ENCODE measurements around the gene INPP5B. TPM values are rescaled to one million over a fixed set of nuclear protein-coding genes. Genes with fewer than 3 reads are reported as not detected.

Gene INPP5B
- total and polyA plus RNA-seq, 2 of the 13 experiments (the other 11 are each of a cell fraction or from before 2014, with no cell fraction given) = 9.0 to 9.8 TPM

- no peak overlapping the region for H2AFZ ChIP-seq (ENCODE audit: low read length)
- no peaks in the 10 kb centered on the region for H4K20me1 ChIP-seq (ENCODE audit: insufficient read depth, low read length)
- CTCF ChIA-PET (ENCODE audit: low intra/inter-chr PET ratio, low total read pairs) = no interaction called here
- DNase-seq (ENCODE audit: low spot score) (no peak), ATAC-seq (no peak), FAIRE-seq (no peak)
- TF ChIP-seq ZNF124 (CRISPR knock-in tag; IDR thresholded peaks at IDR 0.05) = no peak
- no peak for TF ChIP-seq ZKSCAN1 (IDR thresholded peaks at IDR 0.05; ENCODE audit: low read length)
- TF ChIP-seq SIX1 (CRISPR knock-in tag; IDR thresholded peaks at IDR 0.05; ENCODE audit: borderline replicate concordance) = no peak
- TF ChIP-seq ZNF530 (CRISPR knock-in tag; IDR thresholded peaks at IDR 0.05; ENCODE audit: low read depth) = no peak
- no peak for TF ChIP-seq MED13 (CRISPR knock-in tag; IDR thresholded peaks at IDR 0.05)
- no peak for TF ChIP-seq HCFC1 (IDR thresholded peaks at IDR 0.05; ENCODE audit: low read depth, low read length)
- TF ChIP-seq BHLHE40 (IDR thresholded peaks at IDR 0.05; ENCODE audit: low read length) = no peak
- no peak for TF ChIP-seq ZNF781 (CRISPR knock-in tag; IDR thresholded peaks at IDR 0.05; ENCODE audit: borderline replicate concordance, not compliant biosample characterization)
- no peak for TF ChIP-seq ETV6 (CRISPR knock-in tag; conservative IDR thresholded peaks at IDR 0.05)
- TF ChIP-seq ZSCAN12 (CRISPR knock-in tag; IDR thresholded peaks at IDR 0.05) = no peak
- no peak for TF ChIP-seq ZNF672 (CRISPR knock-in tag; IDR thresholded peaks at IDR 0.05)
- TF ChIP-seq TGIF2 (CRISPR knock-in tag; IDR thresholded peaks at IDR 0.05) = no peak
- TF ChIP-seq XRCC5 (optimal IDR thresholded peaks at IDR 0.05; ENCODE audit: low read length) = no peak
- no peak for TF ChIP-seq HINFP (CRISPR knock-in tag; IDR thresholded peaks at IDR 0.05; ENCODE audit: low read depth)
- no peak for TF ChIP-seq DRAP1 (CRISPR knock-in tag; IDR thresholded peaks at IDR 0.05)
- TF ChIP-seq HNRNPH1 (optimal IDR thresholded peaks at IDR 0.05; ENCODE audit: low read depth, low read length) = no peak
- no peak for TF ChIP-seq ZNF34 (CRISPR knock-in tag; IDR thresholded peaks at IDR 0.05; ENCODE audit: borderline replicate concordance)
- no peak overlapping the region for H3K4me3 ChIP-seq (replicated peaks in 1 of 3; ENCODE audit: insufficient read depth in 1 of 3, low read depth in 2 of 3, low read length in 3 of 3)
- H3K9me3 ChIP-seq (ENCODE audit: low read length) = no peaks in the 10 kb centered on the region
- BruUV-seq (replicated peaks) = no TSS peak
- H3K27ac ChIP-seq (ENCODE audit: extremely low read length, insufficient read depth, low read length) = no peak overlapping the region
- no peaks in the 10 kb centered on the region; a peak in 1 of 5 replicates for H3K27me3 ChIP-seq (ENCODE audit: control insufficient read depth in 1 of 2, insufficient read depth in 2 of 2, low read length in 2 of 2)
- 93% methylated on average over 3 of the region's 3 CpGs for WGBS (ENCODE audit: low lambda C conversion rate)
- peaks cover 8% of the 10 kb centered on the region for H3K79me2 ChIP-seq (ENCODE audit: insufficient read depth, low read length)
- intact Hi-C loops (cut with micrococcal nuclease; ENCODE audit: unreplicated experiment) = no loop called here
- H3K9ac ChIP-seq (ENCODE audit: insufficient read depth, low read depth, low read length) = no peak overlapping the region
- no peak overlapping the region for H3K4me2 ChIP-seq (ENCODE audit: low read depth, low read length)
- in situ Hi-C loops (cut with HindIII; ENCODE audit: extremely low pct_ligation_motif_present, low pct_unique_long_range_greater_than_20kb) = no loop called here
- POLR2A ChIA-PET = interaction anchor here (1.2 kb wide), 1 partner anchor 14 kb away, joined by 3 read pairs; the partner anchor contains the start of gene MTF1
- H3K4me1 ChIP-seq (ENCODE audit: insufficient read depth, low read length) = no peaks in the 10 kb centered on the region
- peaks cover 7 to 15% of the 10 kb centered on the region in 2 experiments; a peak in 4 of 5 replicates for H3K36me3 ChIP-seq (replicated peaks in 1 of 2; ENCODE audit: control insufficient read depth in 1 of 2, insufficient read depth in 2 of 2, low read length in 2 of 2)
Observed at GRCh38 chr1:37845786-37846185, 101.1 kb downstream of the INPP5B start.
